GM19193 (cell line): ENCODE measurements around the gene ZNF831.

ENCODE experiments used
- POLR2A ChIP-seq: IDR thresholded peaks from 4 replicates; pipeline ENCODE4 v1.6.1; 2011; ENCODE audit not compliant: insufficient read depth, insufficient read length; ENCODE audit errors: extremely low read depth

ZNF831 gene

GRCh38 chr20:59194023-59194935, 30.7 kb downstream of the ZNF831 start:
- no peak for TF ChIP-seq POLR2A

GRCh38 chr20:59195316-59195993, 31.8 kb downstream of the ZNF831 start:
- TF ChIP-seq POLR2A: no peak

DNA sequence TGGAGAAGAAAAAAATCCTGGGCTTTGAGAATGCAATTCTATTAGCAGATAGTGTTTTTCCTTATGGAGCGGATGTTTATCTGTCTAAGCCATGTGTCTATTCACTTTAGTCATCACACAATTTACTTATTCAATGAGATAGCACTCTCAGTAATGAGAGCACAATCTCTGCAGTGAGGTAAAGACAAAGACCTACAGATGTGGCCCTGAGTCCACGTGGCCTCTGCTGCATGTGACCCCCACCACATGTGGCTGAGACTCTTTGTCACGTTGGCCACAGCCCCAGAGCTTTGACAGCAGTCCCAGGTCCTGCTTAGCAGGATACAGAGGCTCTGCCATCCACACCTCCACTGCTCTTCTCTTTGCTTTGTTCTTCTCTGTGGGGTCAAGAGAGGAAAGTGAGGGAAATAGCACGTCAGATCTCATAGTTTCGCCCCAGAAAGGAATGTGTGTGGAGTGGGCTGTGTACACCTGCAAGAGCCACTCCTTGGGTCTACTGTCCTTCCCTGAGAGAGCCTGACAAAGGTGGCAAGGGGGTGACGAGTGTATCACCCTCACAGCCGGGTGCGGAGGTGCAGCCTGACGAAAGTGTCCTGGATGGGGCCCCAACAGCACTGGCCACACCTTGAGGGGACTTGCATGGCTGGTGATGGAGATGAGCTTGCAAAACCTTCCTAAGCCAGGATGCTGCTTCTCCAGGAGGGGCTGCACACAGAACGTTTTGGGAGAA, 40.7 kb downstream of the ZNF831 start:
- no peak for TF ChIP-seq POLR2A

DNA sequence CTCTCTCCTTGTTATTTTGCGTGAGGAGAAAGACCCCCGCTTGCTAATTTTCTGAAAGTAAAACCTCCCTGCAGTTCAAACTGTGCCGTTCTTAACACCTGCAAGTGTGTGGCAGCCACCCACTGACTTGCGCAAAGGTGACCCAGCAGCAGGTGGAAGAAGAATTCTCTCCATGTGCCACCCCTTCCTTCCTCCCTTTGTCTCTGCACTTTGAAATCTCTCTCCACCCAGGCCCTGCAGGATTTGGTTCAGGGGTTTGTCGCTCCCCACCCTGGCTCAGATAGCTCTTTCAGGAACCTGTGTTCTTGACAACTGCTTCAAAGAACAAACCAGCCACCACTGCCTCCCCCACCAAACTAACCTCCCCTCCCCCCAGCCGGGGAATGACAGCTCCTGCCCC, 41.4 kb downstream of the ZNF831 start:
- TF ChIP-seq POLR2A: no peak

- TF ChIP-seq POLR2A: no peak
These were observed 43.6 kb downstream of the ZNF831 start for GRCh38 chr20:59207235-59207634.

DNA sequence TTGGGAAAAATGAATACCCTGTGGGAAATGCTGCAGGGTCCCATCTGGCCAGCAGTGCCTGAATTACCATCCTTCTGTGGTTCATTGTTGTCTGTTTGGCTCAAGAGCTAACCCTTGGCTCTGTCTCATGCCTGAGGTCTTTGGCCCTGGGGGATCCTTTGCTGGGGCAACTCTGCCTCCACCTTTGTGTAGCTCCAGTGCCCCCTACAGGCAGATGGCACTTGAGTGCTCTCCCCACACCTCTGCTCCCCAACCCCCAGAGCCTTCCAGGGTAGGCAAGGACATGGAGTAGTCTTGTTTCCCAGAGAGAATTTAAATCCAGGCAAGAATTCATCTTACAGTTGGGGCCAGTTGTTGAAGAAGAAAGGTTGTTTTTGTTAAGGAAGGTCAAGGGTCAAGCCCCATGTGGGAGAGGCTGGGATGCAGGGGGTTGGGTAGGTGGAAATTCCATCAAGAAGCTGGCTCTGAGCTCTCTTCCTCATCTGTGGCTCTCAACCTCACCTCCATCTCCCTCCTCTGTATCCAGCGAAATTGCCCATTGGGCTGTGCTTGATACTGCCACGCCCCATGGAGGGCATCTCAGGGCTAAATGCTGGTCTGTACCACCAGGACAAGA, 44.2 kb downstream of the ZNF831 start:
- no peak for TF ChIP-seq POLR2A

- no peak for TF ChIP-seq POLR2A
These were observed 46.6 kb downstream of the ZNF831 start for GRCh38 chr20:59210186-59210585.

GRCh38 chr20:59211208-59211765, 47.7 kb downstream of the ZNF831 start:
- no peak for TF ChIP-seq POLR2A

DNA sequence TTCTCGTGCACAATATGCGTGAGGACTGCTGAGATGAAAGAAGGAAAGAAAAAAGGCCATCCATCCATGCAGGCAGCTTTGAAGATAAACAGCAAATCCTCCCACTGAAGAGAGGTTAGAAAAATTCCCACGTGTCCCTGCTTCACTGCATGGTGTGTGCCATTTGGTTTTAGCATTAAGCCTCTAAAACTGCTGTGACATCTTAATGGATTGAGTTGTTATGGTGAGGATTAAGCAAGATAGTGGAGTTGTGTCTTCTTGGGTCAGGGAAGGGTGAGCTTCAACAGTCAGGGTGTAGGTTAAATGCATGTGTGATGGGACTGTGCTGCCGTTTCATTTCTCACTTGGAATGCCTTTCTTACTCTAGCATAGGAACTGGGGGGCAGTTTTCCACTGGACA, 50.5 kb downstream of the ZNF831 start:
- no peak for TF ChIP-seq POLR2A

DNA sequence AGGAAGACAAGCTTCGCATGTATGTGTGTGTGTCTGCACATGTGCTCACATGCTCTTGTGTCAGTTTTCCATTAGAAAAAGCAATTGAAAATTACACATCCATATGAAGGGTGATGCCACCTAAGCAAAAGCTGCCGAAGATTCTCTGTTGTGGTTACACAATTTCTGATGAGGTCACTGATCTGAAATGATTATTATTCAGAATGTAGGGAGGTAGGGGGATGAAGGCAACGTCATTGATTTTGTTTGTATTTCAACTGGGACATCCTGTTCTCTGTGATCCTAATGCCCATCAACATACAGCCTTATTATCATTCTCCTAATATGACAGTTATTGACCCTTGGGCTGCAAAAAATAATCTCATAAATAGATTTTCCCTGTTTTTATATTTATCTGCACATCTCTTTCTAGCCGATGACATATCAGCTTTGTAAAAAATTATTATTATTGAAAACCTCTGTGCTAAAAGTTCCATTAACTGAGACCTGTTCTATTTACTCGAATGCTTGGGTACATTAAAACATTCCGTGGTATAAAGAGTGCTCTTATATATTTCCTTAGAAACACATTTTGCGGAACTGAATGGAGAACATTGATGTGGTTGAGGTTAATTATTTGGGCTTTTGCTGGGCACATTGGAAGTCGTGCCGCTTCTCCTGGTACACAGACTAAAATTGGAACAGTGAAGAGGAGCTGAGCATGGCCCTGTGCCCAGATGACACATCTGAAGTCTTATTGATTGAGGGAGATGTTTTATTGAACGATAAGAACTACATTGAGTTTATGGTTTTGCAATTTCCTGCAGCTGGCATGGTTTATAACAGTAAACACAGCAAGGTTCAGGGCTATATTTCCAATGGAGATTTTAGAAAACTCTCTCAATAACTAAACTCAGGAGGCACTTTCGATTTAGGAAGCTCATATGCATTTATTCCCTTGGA, 51.3 kb downstream of the ZNF831 start:
- no peak for TF ChIP-seq POLR2A

GRCh38 chr20:59217173-59217572, 53.6 kb downstream of the ZNF831 start:
- no peak for TF ChIP-seq POLR2A

DNA sequence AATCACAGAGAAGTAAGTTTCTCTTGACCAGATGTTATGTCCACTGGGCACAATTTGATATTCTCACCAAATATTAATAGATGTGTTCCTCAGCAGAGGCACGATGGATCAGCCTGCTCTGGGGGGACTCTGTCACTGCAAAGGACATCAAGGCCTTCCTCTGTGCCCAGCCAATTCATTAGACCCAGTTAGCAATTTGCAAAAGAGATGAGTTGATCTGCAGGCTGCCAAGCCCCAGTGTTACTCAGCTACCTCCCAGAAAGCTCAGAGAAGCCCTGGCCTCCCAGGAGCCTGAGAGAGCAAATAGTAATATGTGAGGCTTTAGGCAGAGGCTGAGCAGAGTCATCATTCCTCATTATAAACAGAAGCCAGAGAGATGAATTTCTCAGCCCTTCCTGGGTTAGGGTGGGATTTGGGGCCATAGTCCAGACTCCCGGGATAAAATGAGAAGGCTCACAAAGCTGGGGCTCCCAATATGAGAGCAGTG, 54.2 kb downstream of the ZNF831 start:
- no peak for TF ChIP-seq POLR2A

DNA sequence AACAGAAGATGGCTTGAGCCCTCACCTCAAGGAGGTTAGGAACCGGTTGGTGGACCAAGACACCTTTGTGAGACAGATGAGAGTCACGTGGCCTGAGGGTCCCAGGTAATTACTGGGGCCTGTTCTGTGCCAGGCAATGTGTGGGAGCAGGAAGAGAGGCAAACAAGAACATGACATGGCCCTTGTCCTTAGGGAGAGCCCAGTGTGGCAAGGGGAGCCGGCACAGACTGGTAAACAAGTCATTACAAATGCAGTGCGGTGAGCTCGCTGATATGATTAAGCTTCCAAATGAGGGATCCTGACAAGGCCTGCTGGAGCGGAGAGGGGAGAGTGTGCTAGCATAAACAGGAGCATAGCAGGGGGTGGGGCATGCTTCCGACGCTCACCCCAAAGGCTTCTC, 55.6 kb downstream of the ZNF831 start:
- TF ChIP-seq POLR2A: no peak
